ENCODE measurements around the gene SH2D7.
A peak's percentile ranks its signal among the peaks of the same experiment; 100 is the strongest.

SH2D7 gene

DNA sequence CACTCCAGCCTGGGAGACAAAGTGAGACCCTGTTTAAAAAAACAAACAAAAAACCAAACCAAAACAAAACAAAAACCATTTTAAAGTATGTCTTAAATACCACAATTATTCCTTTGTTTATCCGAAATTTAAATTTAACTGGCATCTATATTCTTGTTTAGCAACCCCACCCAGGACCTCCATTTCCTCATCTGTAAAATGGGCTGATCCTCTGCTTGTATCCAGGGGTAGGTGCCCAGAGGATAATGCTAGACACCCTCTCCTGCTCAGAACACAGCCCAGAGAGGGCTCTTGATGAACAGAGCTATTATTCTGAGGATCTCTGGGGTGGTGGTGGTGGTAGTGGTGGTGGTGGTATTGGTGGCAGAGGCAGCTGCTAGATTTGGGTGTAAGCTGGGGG is 9.8 kb downstream of the SH2D7 start:
- Histone ChIP-seq H3K4me1 (ENCODE audit: control insufficient read depth in 5 of 5, insufficient read depth in 5 of 5, low read length in 5 of 5) (peaks cover 0 to 17% (median 12%) of the 10 kb centered on the region in 5 donors), H3K9me3 (ENCODE audit: control insufficient read depth in 5 of 5, low read length in 5 of 5) (no peaks in the 10 kb centered on the region), H3K27me3 (ENCODE audit: control insufficient read depth in 5 of 5, insufficient read depth in 4 of 5, low read length in 5 of 5) (no peaks in the 10 kb centered on the region), H3K4me3 (ENCODE audit: low read depth in 1 of 5, low read length in 5 of 5) (no peak overlapping the region), H3K9ac (ENCODE audit: low read length in 5 of 5) (no peak overlapping the region), H3K27ac (ENCODE audit: low read depth, low read length) (no peak overlapping the region), H3K36me3 (ENCODE audit: control insufficient read depth in 5 of 5, insufficient read depth in 5 of 5, low read length in 5 of 5) (no peaks in the 10 kb centered on the region)

DNA sequence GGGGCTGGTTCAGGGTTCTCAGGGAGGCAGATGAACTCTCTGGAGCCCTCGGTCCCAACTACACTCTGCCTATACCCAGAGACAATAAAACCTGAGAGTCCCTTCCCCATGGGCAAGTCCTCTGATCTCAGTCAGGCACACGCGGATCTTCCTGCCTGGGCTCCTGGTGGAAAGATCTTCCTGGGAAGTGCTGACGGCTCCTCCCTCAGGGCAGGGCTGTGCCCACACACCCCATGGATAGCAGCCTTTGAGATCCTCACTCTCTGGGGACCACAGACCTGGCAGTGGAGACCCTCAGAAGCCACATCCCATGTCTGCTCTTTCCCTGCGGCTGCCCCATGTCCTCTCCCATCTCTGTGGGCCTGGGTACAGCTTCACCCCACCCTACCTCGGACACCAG is 10.4 kb downstream of the SH2D7 start:
- Histone ChIP-seq H3K36me3 (ENCODE audit: control insufficient read depth in 5 of 5, insufficient read depth in 5 of 5, low read length in 5 of 5) (no peaks in the 10 kb centered on the region), H3K27me3 (ENCODE audit: control insufficient read depth in 5 of 5, insufficient read depth in 4 of 5, low read length in 5 of 5) (no peaks in the 10 kb centered on the region), H3K4me3 (ENCODE audit: low read depth in 1 of 5, low read length in 5 of 5) (no peak overlapping the region), H3K9me3 (ENCODE audit: control insufficient read depth in 5 of 5, low read length in 5 of 5) (no peaks in the 10 kb centered on the region), H3K4me1 (ENCODE audit: control insufficient read depth in 5 of 5, insufficient read depth in 5 of 5, low read length in 5 of 5) (peaks cover 0 to 17% (median 12%) of the 10 kb centered on the region in 5 donors), H3K9ac (ENCODE audit: low read length in 5 of 5) (no peak overlapping the region), H3K27ac (ENCODE audit: low read depth, low read length) (no peak overlapping the region)

DNA sequence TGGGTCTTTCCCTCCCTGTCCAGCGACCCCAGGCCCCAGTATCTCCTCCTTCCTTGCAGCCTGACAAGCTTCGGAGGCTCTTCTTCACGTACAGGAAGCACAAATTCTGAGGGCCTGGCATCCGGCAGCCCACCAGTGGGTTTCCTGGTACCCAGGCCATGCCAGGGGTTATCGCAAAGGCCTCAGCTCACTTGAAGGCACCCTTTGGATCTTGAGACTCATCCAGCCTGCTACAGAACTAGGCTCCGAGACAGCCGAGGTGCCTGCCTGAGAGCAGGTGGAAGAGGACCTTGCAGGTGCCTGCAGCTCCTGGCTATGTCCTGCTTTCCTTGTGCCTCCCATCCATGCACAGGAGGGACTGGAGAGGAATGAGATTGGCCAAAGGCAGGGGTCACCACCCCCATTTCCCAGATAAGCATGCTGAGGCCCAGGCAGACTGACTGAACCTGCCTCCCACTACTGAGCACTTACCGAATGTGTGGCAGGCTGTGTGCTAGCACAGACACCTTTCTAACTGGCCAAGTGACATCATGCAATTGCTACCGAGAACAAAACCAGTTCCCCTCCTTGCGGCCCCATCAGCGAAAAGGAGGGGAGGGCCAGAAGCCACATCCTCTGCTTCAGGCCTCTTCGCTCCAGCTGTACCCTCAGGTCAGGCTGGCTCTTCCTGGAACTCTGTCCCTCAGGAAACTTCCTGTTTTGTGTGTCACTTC is 11.2 kb downstream of the SH2D7 start:
- H3K27ac ChIP-seq (ENCODE audit: low read depth, low read length): no peak overlapping the region
- H3K36me3 ChIP-seq (ENCODE audit: control insufficient read depth in 5 of 5, insufficient read depth in 5 of 5, low read length in 5 of 5): no peaks in the 10 kb centered on the region
- peaks cover 0 to 19% (median 15%) of the 10 kb centered on the region in 5 donors for H3K4me1 ChIP-seq (ENCODE audit: control insufficient read depth in 5 of 5, insufficient read depth in 5 of 5, low read length in 5 of 5)
- no peaks in the 10 kb centered on the region for H3K9me3 ChIP-seq (ENCODE audit: control insufficient read depth in 5 of 5, low read length in 5 of 5)
- H3K9ac ChIP-seq (ENCODE audit: low read length in 5 of 5): peak overlapping the region in 1 of 5 donors; percentile 43
- H3K27me3 ChIP-seq (ENCODE audit: control insufficient read depth in 5 of 5, insufficient read depth in 4 of 5, low read length in 5 of 5): no peaks in the 10 kb centered on the region
- no peak overlapping the region for H3K4me3 ChIP-seq (ENCODE audit: low read depth in 1 of 5, low read length in 5 of 5)

DNA sequence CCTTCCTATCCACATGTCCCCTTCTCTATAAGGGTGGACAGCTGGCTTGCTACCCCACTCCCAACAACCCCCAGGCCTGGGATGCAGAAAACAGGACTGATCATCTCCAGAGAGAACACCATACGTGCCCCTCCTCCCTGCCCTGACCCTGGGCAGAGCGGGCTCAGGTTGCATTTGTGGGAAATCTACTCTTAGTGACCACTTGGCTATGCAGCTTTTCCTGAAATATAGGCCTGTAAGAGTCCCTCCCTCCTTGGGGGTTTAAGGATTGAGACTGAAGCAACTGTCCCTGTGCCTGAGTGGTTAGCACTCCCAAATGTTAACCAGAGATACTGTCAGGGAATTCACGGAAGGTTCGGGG is 11.7 kb downstream of the SH2D7 start:
- H3K9me3 ChIP-seq (ENCODE audit: control insufficient read depth in 5 of 5, low read length in 5 of 5): no peaks in the 10 kb centered on the region
- H3K4me1 ChIP-seq (ENCODE audit: control insufficient read depth in 5 of 5, insufficient read depth in 5 of 5, low read length in 5 of 5): peaks cover 0 to 19% (median 15%) of the 10 kb centered on the region in 5 donors
- no peaks in the 10 kb centered on the region for H3K27me3 ChIP-seq (ENCODE audit: control insufficient read depth in 5 of 5, insufficient read depth in 4 of 5, low read length in 5 of 5)
- H3K27ac ChIP-seq (ENCODE audit: low read depth, low read length): no peak overlapping the region
- no peaks in the 10 kb centered on the region for H3K36me3 ChIP-seq (ENCODE audit: control insufficient read depth in 5 of 5, insufficient read depth in 5 of 5, low read length in 5 of 5)
- H3K4me3 ChIP-seq (ENCODE audit: low read depth in 1 of 5, low read length in 5 of 5): no peak overlapping the region
- peak overlapping the region in 1 of 5 donors; percentile 0 for H3K9ac ChIP-seq (ENCODE audit: low read length in 5 of 5)

DNA sequence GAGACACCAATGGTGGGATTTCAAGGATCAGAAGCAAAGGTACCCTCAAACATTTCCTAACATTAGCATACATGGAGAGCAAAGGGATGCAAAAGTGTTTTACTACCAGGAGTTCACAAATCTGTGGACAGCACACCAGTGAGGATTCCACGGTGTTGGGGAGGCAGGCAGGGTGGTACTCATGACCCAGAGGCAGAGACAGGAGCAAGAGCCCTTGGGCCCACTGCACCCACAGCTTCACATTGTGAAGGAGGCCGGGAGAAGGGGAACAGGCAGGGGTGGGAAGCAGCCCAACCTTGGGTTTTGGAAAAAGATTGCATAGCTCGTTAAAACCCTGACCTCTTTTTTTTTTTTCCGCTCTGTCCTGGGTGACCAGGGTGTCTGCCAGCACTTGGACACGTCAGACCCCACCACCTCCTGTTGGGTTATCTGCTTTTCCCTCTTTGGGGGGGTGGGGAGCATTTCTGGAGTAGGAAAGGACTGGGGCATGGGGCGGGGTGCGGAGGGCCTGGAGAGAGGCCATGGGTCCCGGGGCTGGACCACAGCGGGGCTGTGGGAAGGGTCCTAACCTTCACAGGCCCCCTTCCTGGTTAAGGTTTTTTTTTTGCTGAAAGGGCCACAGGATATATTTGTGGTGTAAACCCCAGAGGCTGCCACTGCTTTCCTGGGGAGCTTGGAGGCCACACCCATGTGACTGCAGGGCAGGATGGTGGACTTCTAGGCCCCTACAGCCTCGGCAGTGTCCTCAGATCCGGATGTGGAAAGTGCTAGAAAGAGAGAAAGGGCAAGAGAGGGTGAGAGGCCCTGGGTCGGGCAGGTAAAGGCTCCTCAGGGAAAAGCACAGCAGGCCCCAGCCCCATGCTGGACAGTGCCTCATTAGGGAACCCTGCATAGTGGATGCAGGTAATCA is 12.5 kb downstream of the SH2D7 start:
- Histone ChIP-seq H3K36me3 (ENCODE audit: control insufficient read depth in 5 of 5, insufficient read depth in 5 of 5, low read length in 5 of 5) (no peaks in the 10 kb centered on the region), H3K4me3 (ENCODE audit: low read depth in 1 of 5, low read length in 5 of 5) (no peak overlapping the region), H3K9me3 (ENCODE audit: control insufficient read depth in 5 of 5, low read length in 5 of 5) (no peaks in the 10 kb centered on the region), H3K27me3 (ENCODE audit: control insufficient read depth in 5 of 5, insufficient read depth in 4 of 5, low read length in 5 of 5) (no peaks in the 10 kb centered on the region), H3K9ac (ENCODE audit: low read length in 5 of 5) (peak overlapping the region in 1 of 5 donors; percentile 0), H3K27ac (ENCODE audit: low read depth, low read length) (no peak overlapping the region), H3K4me1 (ENCODE audit: control insufficient read depth in 5 of 5, insufficient read depth in 5 of 5, low read length in 5 of 5) (peaks cover 0 to 19% (median 15%) of the 10 kb centered on the region in 5 donors)

DNA sequence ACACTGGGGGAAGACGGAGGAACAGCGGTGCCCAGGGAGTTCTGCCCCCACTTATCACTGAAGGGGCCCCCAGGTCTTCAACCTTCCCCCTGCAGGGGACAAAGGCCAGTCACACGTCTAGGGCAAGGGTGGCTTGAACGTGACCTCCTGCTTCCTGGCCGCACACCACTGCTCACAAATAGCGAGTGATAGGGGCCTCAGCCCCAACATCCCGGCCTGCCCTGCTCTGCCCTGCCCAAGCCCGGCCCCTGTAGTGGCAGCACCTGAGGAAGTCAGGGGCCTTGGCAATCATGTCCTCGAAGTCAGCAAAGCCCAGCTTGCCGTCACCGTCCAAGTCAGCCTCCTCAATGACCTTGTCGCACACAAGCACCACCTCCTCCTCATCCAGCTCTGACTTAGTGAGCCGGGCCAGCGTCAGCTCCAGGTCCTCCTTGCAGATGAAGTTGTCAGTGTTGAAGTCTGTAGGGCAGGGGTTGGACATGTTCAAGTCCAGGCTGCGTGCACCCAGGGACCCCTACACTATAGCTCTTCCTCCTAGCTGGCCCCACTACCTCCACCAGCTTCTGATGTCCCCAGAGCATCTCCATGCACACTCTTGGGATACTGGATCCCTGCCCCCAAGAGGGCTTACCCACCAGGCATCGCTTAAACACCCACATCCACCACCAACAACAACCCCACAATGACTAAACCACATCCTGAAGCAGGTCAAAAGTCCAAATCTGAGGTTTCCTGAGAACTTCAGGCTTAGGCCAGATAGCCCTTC is 13.3 kb downstream of the SH2D7 start:
- Histone ChIP-seq H3K9me3 (ENCODE audit: control insufficient read depth in 5 of 5, low read length in 5 of 5) (no peaks in the 10 kb centered on the region), H3K4me1 (ENCODE audit: control insufficient read depth in 5 of 5, insufficient read depth in 5 of 5, low read length in 5 of 5) (peaks cover 0 to 19% (median 15%) of the 10 kb centered on the region in 5 donors), H3K9ac (ENCODE audit: low read length in 5 of 5) (no peak overlapping the region), H3K4me3 (ENCODE audit: low read depth in 1 of 5, low read length in 5 of 5) (no peak overlapping the region), H3K27ac (ENCODE audit: low read depth, low read length) (no peak overlapping the region), H3K36me3 (ENCODE audit: control insufficient read depth in 5 of 5, insufficient read depth in 5 of 5, low read length in 5 of 5) (no peaks in the 10 kb centered on the region), H3K27me3 (ENCODE audit: control insufficient read depth in 5 of 5, insufficient read depth in 4 of 5, low read length in 5 of 5) (no peaks in the 10 kb centered on the region)

DNA sequence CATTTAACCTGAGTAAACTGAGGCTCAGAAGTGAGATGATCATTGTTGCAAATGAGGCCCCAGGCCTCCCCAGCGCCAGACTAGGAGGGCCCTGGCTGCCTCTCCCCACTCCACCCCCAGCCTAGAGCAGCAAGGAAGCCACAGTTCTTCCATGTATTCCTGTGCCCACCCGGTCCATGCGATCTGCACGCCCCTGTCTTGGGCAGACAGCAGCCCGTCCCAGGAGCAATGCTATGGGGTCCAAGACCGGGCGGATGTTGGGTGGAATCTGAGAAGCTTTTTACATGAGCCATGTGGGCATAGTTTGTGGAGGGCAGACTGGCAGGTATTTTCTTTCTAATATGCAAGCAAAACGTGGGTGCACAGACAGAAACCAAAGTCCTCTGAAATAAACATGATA is 15.1 kb downstream of the SH2D7 start:
- peaks cover 0 to 19% (median 15%) of the 10 kb centered on the region in 5 donors for H3K4me1 ChIP-seq (ENCODE audit: control insufficient read depth in 5 of 5, insufficient read depth in 5 of 5, low read length in 5 of 5)
- H3K4me3 ChIP-seq (ENCODE audit: low read depth in 1 of 5, low read length in 5 of 5): no peak overlapping the region
- H3K27ac ChIP-seq (ENCODE audit: low read depth, low read length): no peak overlapping the region
- no peak overlapping the region for H3K9ac ChIP-seq (ENCODE audit: low read length in 5 of 5)
- no peaks in the 10 kb centered on the region for H3K36me3 ChIP-seq (ENCODE audit: control insufficient read depth in 5 of 5, insufficient read depth in 5 of 5, low read length in 5 of 5)
- H3K27me3 ChIP-seq (ENCODE audit: control insufficient read depth in 5 of 5, insufficient read depth in 4 of 5, low read length in 5 of 5): no peaks in the 10 kb centered on the region
- H3K9me3 ChIP-seq (ENCODE audit: control insufficient read depth in 5 of 5, low read length in 5 of 5): no peaks in the 10 kb centered on the region

DNA sequence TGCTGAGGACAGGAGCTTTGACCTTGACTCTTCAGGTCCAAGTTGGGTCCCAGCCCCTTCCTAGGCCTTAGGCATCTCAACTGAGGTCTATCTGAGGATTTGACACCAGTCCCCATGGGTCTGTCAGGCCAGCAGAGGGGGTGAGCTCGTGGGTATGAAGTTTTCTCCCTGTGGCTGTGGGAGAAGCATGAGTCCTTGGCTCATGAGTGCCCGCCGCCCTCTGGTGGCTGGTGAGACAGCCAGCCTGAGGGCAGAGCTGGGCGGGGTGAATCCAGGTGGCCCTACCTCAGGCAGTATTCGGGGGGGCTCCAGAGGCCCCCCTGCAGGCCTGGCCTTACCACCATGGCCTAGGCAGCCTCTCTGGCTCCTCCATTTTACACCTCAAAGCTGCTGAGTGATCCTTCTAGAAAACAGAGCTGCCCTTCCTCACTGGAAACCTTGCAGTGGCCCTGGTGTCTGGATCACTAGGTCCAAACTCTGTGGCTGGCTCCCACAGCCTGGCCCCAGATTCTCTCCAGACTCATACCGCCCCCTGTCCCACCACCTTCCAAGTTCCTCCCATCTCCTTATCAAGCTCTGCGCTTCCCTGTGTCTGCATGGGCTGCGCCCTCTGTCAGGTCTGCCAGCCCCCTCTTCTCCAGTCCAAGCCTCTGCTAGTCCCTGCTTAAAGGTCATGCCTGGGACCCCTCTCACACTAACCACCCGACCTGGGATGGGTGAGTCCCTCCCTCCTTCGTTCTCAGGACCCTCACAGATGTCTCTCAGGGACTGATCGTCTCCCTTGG is 16.1 kb downstream of the SH2D7 start:
- Histone ChIP-seq H3K36me3 (ENCODE audit: control insufficient read depth in 5 of 5, insufficient read depth in 5 of 5, low read length in 5 of 5) (no peaks in the 10 kb centered on the region), H3K9ac (ENCODE audit: low read length in 5 of 5) (no peak overlapping the region), H3K4me3 (ENCODE audit: low read depth in 1 of 5, low read length in 5 of 5) (no peak overlapping the region), H3K27me3 (ENCODE audit: control insufficient read depth in 5 of 5, insufficient read depth in 4 of 5, low read length in 5 of 5) (no peaks in the 10 kb centered on the region), H3K4me1 (ENCODE audit: control insufficient read depth in 5 of 5, insufficient read depth in 5 of 5, low read length in 5 of 5) (peaks cover 0 to 12% (median 10%) of the 10 kb centered on the region in 5 donors), H3K9me3 (ENCODE audit: control insufficient read depth in 5 of 5, low read length in 5 of 5) (no peaks in the 10 kb centered on the region), H3K27ac (ENCODE audit: low read depth, low read length) (no peak overlapping the region)

DNA sequence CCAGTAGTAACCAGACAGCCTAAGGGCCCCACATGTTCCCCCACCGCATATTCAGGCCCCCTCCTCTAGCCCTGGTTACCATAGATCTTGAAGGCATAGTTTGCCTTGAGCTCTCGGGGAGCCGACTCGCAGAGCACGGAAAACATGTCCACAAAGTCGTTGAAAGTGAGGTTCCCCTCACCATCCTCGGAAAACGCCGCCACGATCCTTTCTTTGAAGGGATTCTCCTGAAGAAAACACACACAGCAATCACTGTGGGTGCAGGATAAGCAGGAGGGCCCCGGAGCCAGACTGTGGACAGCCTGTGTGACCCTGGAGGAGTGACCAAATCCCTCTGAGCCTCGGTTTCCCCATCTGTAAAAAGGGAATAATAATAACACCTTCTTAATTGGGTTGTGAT is 16.8 kb downstream of the SH2D7 start:
- H3K27ac ChIP-seq (ENCODE audit: low read depth, low read length): no peak overlapping the region
- H3K4me1 ChIP-seq (ENCODE audit: control insufficient read depth in 5 of 5, insufficient read depth in 5 of 5, low read length in 5 of 5): peaks cover 0 to 5% (median 3%) of the 10 kb centered on the region in 5 donors
- no peak overlapping the region for H3K4me3 ChIP-seq (ENCODE audit: low read depth in 1 of 5, low read length in 5 of 5)
- H3K36me3 ChIP-seq (ENCODE audit: control insufficient read depth in 5 of 5, insufficient read depth in 5 of 5, low read length in 5 of 5): no peaks in the 10 kb centered on the region
- H3K27me3 ChIP-seq (ENCODE audit: control insufficient read depth in 5 of 5, insufficient read depth in 4 of 5, low read length in 5 of 5): no peaks in the 10 kb centered on the region
- H3K9ac ChIP-seq (ENCODE audit: low read length in 5 of 5): no peak overlapping the region
- no peaks in the 10 kb centered on the region for H3K9me3 ChIP-seq (ENCODE audit: control insufficient read depth in 5 of 5, low read length in 5 of 5)
